H9 (cell line): Measurements from ENCODE around the gene INPP5A. TPM values are rescaled to one million over a fixed set of nuclear protein-coding genes. Genes with fewer than 3 reads are reported as not detected.
A peak's percentile ranks its signal among the peaks of the same experiment; 100 is the strongest.

Source experiments
- DNase-seq: peaks from one replicate; pipeline ENCODE4 v3.0.0-alpha.2; 2017
- H2AFZ ChIP-seq: one replicate; pipeline ENCODE4 v1.6.1; 2013; ENCODE audit warnings: mild to moderate bottlenecking, low read length, control low read depth, moderate library complexity
- H2AK5ac ChIP-seq: 2 replicates; pipeline ENCODE4 v1.6.1; 2013; ENCODE audit warnings: low read length, control low read depth, mixed read lengths; ENCODE audit not compliant: insufficient read length
- H2BK120ac ChIP-seq: one replicate; pipeline ENCODE4 v1.6.1; 2013; ENCODE audit warnings: low read depth, mild to moderate bottlenecking, low read length, control low read depth, inconsistent platforms; ENCODE audit not compliant: poor library complexity, severe bottlenecking
- H2BK12ac ChIP-seq: 2 replicates; pipeline ENCODE4 v1.6.1; 2013; ENCODE audit warnings: low read length, control low read depth, mixed read lengths, low read depth; ENCODE audit not compliant: insufficient read length
- H2BK15ac ChIP-seq: 2 replicates; pipeline ENCODE4 v1.6.1; 2013; ENCODE audit warnings: low read depth, low read length, control low read depth
- H2BK20ac ChIP-seq: one replicate; pipeline ENCODE4 v1.6.1; 2013; ENCODE audit warnings: low read depth, mild to moderate bottlenecking, low read length, control low read depth, inconsistent platforms; ENCODE audit not compliant: poor library complexity, severe bottlenecking
- H2BK5ac ChIP-seq: 2 replicates; pipeline ENCODE4 v1.6.1; 2013; ENCODE audit warnings: low read length, control low read depth, mixed read lengths; ENCODE audit not compliant: insufficient read length
- H3K14ac ChIP-seq: 2 replicates; pipeline ENCODE4 v1.6.1; 2013; ENCODE audit warnings: low read length, control low read depth; ENCODE audit not compliant: insufficient read depth
- H3K18ac ChIP-seq: 2 replicates; pipeline ENCODE4 v1.6.1; 2013; ENCODE audit warnings: low read depth, mild to moderate bottlenecking, mixed read lengths, low read length, control low read depth; ENCODE audit not compliant: insufficient read length
- H3K23ac ChIP-seq: 2 replicates; pipeline ENCODE4 v1.6.1; 2013; ENCODE audit warnings: low read length, control low read depth, mixed read lengths, low read depth; ENCODE audit not compliant: insufficient read length
- H3K23me2 ChIP-seq: 2 replicates; pipeline ENCODE4 v1.6.1; 2013; ENCODE audit warnings: low read depth, mild to moderate bottlenecking, mixed read lengths, low read length, control low read depth; ENCODE audit not compliant: insufficient read length, poor library complexity, severe bottlenecking
- H3K27ac ChIP-seq: 2 replicates; pipeline ENCODE4 v1.5.1; 2013; ENCODE audit warnings: low read length, control low read depth, mixed read lengths, low read depth; ENCODE audit not compliant: insufficient read length
- H3K27me3 ChIP-seq: 2 replicates; pipeline ENCODE4 v1.6.1; 2013; ENCODE audit warnings: low read length, control low read depth, inconsistent platforms; ENCODE audit not compliant: insufficient read depth
- H3K4ac ChIP-seq: 2 replicates; pipeline ENCODE4 v1.6.1; 2013; ENCODE audit warnings: low read depth, mild to moderate bottlenecking, control low read depth, inconsistent platforms, low read length, moderate library complexity
- H3K4me1 ChIP-seq: 2 replicates; pipeline ENCODE4 v1.6.1; 2013; ENCODE audit warnings: low read length, control low read depth, inconsistent platforms; ENCODE audit not compliant: insufficient read depth
- H3K4me2 ChIP-seq: 2 replicates; pipeline ENCODE4 v1.6.1; 2013; ENCODE audit warnings: low read length, control low read depth, mixed read lengths; ENCODE audit not compliant: insufficient read length, insufficient read depth
- H3K56ac ChIP-seq: 2 replicates; pipeline ENCODE4 v1.6.1; 2013; ENCODE audit warnings: low read depth, mild to moderate bottlenecking, mixed read lengths, low read length, control low read depth; ENCODE audit not compliant: insufficient read length
- H3K79me1 ChIP-seq: 2 replicates; pipeline ENCODE4 v1.6.1; 2013; ENCODE audit warnings: low read depth, mild to moderate bottlenecking, moderate library complexity, low read length, control low read depth, inconsistent platforms; ENCODE audit not compliant: insufficient read depth, poor library complexity, severe bottlenecking
- H3K79me2 ChIP-seq: 2 replicates; pipeline ENCODE4 v1.6.1; 2013; ENCODE audit warnings: low read length, control low read depth, inconsistent platforms; ENCODE audit not compliant: insufficient read depth
- H3K9ac ChIP-seq: 2 replicates; pipeline ENCODE4 v1.6.1; 2013; ENCODE audit warnings: low read length, control low read depth, mixed read lengths; ENCODE audit not compliant: insufficient read length; ENCODE audit errors: extremely low read depth
- H3K9me3 ChIP-seq: one replicate; pipeline ENCODE4 v1.6.1; 2013; ENCODE audit warnings: low read depth, low read length, inconsistent platforms; ENCODE audit not compliant: control insufficient read depth
- H3T11ph ChIP-seq: one replicate; pipeline ENCODE4 v1.6.1; 2013; ENCODE audit warnings: mild to moderate bottlenecking, low read length, control low read depth, inconsistent platforms
- H4K20me1 ChIP-seq: one replicate; pipeline ENCODE4 v1.6.1; 2013; ENCODE audit not compliant: control insufficient read depth, insufficient read length, insufficient read depth
- H4K5ac ChIP-seq: 2 replicates; pipeline ENCODE4 v1.6.1; 2013; ENCODE audit warnings: low read depth, mild to moderate bottlenecking, mixed read lengths, low read length, control low read depth; ENCODE audit not compliant: insufficient read length
- H4K8ac ChIP-seq: replicated peaks from 2 replicates; pipeline ENCODE4 v1.6.1; 2013; ENCODE audit warnings: low read length, control low read depth, mixed read lengths, low read depth; ENCODE audit not compliant: insufficient read length
- H4K91ac ChIP-seq: 2 replicates; pipeline ENCODE4 v1.6.1; 2013; ENCODE audit warnings: low read depth, mild to moderate bottlenecking, moderate library complexity, mixed read lengths, low read length, control low read depth; ENCODE audit not compliant: insufficient read length
- H3K27ac Mint-ChIP-seq, 3 experiments: 2 replicates in 2 of 3; 3 replicates in 1 of 3; pipeline ENCODE4 v1.8.0; 2020 to 2021; ENCODE audit warnings: mixed read lengths in 3 of 3, mild to moderate bottlenecking in 1 of 3, moderate library complexity in 1 of 3
- H3K27me3 Mint-ChIP-seq: 2 replicates; pipeline ENCODE4 v1.8.0; 2021; ENCODE audit warnings: low read depth, mild to moderate bottlenecking, moderate library complexity, mixed read lengths
- H3K36me3 Mint-ChIP-seq, 3 experiments: 2 replicates in 2 of 3; 3 replicates in 1 of 3; pipeline ENCODE4 v1.8.0; 2020 to 2021; ENCODE audit warnings: low read depth in 3 of 3, mixed read lengths in 3 of 3; ENCODE audit not compliant: insufficient read depth in 1 of 3
- H3K4me1 Mint-ChIP-seq, 2 experiments: 2 replicates each; pipeline ENCODE4 v1.8.0; 2020; ENCODE audit warnings: mixed read lengths in 2 of 2
- H3K4me3 Mint-ChIP-seq, 2 experiments: 2 replicates in 1 of 2; 3 replicates in 1 of 2; pipeline ENCODE4 v1.8.0; 2020 to 2021; ENCODE audit warnings: mild to moderate bottlenecking in 2 of 2, mixed read lengths in 2 of 2, moderate library complexity in 1 of 2
- H3K9me3 Mint-ChIP-seq, 2 experiments: 2 replicates in 1 of 2; 3 replicates in 1 of 2; pipeline ENCODE4 v1.8.0; 2020; ENCODE audit warnings: mild to moderate bottlenecking in 2 of 2, mixed read lengths in 2 of 2, moderate library complexity in 1 of 2
- WGBS: extraction: QIAGEN DNeasy Blood & Tissue Kit; methylation state at CpG from one replicate; pipeline ENCODE4 v1.1.7; 2013; ENCODE audit warnings: missing lambda C conversion rate, low lambda C conversion rate, mixed read lengths; ENCODE audit not compliant: insufficient read length; ENCODE audit errors: extremely low coverage; 5-methylcytosine and 5-hydroxymethylcytosine counted together
- total RNA-seq: library from RNA; stranded (reverse); gene quantifications from 2 replicates; pipeline ENCODE4 v1.2.1, GENCODE V29; 2021
- TF ChIP-seq, protein P1 (sequence below): fragments of 200-600 bp; sonication (generic); conservative IDR thresholded peaks from 3 replicates; pipeline ENCODE4 v1.8.0; 2021; ENCODE audit warnings: antibody characterized with exemption, mild to moderate bottlenecking

The INPP5A gene
- total RNA-seq, 1 experiment from 2014 or later, result 17.7 TPM

DNA sequence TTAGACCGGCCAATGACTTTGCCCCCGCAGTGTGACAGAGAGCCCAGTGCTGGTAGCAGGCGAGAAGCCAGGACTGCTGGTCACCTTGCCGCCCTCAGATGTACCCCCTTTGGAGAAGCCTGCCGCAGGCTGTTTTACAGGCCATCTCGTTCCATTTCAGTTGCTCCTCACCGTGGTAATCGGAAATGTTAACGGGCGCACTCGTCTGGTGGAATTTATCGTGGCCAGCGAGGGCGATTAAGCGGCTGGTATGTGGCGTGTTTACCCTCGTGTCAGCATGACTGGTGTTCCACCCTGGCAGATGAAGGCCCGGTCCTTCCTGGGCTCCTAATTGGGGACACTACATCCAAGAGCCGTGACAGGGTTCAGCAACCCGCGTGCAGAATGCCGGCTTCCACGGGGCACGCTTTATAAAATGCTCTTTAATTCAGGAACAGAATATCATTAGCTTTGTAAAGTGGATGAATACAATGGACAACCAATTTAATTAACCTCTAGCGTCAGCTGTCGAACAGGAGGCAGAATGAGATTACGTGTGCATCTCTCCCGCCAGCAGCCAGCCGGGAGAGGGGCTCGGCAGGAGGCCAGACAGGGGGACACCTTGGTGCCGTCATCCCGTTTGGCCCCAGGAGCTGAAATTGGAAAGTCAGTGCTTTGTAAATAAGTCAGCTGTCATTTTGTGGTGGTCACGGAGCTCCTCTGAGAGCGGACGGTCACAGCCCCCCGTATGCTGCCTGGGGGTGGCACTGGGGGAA, 140.1 kb downstream of the INPP5A start:
- Histone ChIP-seq H4K91ac (no peak overlapping the region), H2BK15ac (no peak overlapping the region), H2BK120ac (no peak overlapping the region), H3K23me2 (no peaks in the 10 kb centered on the region), H2AFZ (no peak overlapping the region), H3K4me1 (no peaks in the 10 kb centered on the region), H3K4ac (no peak overlapping the region), H3K56ac (no peak overlapping the region), H4K5ac (no peak overlapping the region), H3K79me1 (no peaks in the 10 kb centered on the region), H2AK5ac (no peak overlapping the region), H3K18ac (no peak overlapping the region), H3K79me2 (no peaks in the 10 kb centered on the region), H2BK12ac (no peak overlapping the region), H3K14ac (no peak overlapping the region), H4K20me1 (no peaks in the 10 kb centered on the region), H3K27me3 (no peaks in the 10 kb centered on the region), H3K9ac (no peak overlapping the region), H2BK20ac (no peak overlapping the region), H3K23ac (no peak overlapping the region), H3K4me2 (no peak overlapping the region), H4K8ac (no peak overlapping the region), H3K9me3 (no peaks in the 10 kb centered on the region), H2BK5ac (no peak overlapping the region), H3K27ac (no peak overlapping the region), H3T11ph (no peak overlapping the region)
- WGBS, result no CpG with 5 or more reads among the region's 36 CpGs
- Mint-ChIP-seq H3K36me3 (peaks cover 0 to 16% (median 7%) of the 10 kb centered on the region in 3 experiments; a peak in 5 of 7 replicates), H3K4me3 (no peak overlapping the region), H3K4me1 (no peaks in the 10 kb centered on the region), H3K27ac (no peak overlapping the region; a peak in 1 of 7 replicates), H3K27me3 (no peaks in the 10 kb centered on the region; the same call in none of the 2 replicates), H3K9me3 (peaks cover 5 to 16% of the 10 kb centered on the region in 2 experiments; a peak in 3 of 5 replicates)
- TF ChIP-seq, protein P1, sequence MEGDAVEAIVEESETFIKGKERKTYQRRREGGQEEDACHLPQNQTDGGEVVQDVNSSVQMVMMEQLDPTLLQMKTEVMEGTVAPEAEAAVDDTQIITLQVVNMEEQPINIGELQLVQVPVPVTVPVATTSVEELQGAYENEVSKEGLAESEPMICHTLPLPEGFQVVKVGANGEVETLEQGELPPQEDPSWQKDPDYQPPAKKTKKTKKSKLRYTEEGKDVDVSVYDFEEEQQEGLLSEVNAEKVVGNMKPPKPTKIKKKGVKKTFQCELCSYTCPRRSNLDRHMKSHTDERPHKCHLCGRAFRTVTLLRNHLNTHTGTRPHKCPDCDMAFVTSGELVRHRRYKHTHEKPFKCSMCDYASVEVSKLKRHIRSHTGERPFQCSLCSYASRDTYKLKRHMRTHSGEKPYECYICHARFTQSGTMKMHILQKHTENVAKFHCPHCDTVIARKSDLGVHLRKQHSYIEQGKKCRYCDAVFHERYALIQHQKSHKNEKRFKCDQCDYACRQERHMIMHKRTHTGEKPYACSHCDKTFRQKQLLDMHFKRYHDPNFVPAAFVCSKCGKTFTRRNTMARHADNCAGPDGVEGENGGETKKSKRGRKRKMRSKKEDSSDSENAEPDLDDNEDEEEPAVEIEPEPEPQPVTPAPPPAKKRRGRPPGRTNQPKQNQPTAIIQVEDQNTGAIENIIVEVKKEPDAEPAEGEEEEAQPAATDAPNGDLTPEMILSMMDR, result no peak
- peak; percentile 14 for DNase-seq
